Urothelium cell line (cell line): ENCODE results near the gene CADM3.

Experiments
- DNase-seq: peaks from one replicate; pipeline ENCODE4 v3.0.0; 2011; ENCODE audit warnings: low spot score, mixed read lengths
- FAIRE-seq: peaks from 2 replicates; lab custom pipeline; 2011; peaks lifted over from hg19 to GRCh38; lab: Jason Lieb, UNC

The CADM3 gene

DNA sequence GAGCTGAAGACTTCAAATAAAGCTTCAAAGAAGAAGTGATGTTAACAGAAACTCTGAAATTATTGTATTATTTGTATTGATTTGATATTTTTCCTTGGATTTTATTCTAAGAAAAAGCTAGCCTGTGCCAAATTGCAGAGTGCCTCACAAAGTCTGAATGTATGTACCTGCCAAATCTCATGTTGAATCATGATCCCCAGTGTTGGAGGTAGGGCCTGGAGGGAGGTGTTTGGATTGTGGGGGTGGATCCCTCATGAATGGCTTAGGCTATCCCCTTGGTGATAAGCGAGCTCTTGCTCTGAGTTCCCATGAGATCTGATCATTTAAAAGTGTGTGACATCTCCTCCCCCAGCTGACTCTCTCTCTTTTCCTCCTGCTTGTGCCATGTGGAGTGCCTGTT lies 76.9 kb downstream of the CADM3 start:
- DNase-seq: no peak
- no peak for FAIRE-seq

DNA sequence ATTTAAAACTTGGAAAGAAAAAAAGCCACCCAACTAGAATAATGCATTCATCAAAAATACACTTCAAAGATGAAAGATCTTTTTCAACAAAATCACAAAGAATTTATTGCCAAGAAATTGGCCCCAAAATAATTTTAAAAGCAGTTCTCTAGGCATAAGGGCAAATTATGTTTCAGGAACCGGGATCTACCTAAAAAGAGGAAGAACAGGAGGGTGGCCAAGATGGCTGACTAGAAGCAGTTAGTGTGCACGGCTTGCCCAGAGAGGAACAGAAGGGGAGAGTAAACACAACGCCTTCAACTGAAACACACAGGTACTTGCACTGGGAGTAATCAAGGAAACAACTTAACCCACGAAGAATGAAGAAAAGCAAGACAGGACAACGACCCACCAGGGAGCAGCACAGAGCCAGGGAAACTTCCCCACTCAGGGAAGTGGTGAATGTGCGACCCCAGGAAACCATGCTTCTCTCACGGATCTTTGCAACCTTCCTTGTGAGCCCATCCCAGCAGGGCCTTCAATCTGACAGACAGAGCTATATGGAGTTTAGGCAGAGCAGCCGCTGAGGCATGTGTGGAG lies 79.3 kb downstream of the CADM3 start:
- FAIRE-seq (no peak), DNase-seq (no peak)
